GM21447 (cell line): Measurements from ENCODE around the gene MEIKIN.

Source experiments
- ATAC-seq: cut with Tn5 transposase; IDR thresholded peaks from one replicate; pipeline ENCODE4 v1.9.1; 2021; ENCODE audit not compliant: unreplicated experiment

MEIKIN gene, protein sequence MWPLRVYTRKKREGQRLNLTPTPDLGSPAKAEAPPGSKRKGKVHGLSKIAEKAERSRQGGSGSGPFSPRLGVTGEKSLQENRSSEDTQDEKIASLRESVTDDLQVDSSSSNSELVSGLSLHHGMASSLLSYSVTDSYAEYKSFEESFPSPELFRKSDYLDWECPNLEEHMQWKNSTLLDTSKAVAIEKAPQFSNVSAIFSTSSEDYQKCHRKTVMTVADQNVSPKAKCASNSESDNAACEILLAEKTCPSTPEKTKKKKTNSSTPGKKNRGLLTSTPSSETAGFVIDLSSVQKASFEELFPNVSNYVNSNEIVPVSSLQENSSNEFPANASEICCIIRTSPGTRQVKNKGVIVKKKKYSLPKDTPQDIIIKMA

DNA sequence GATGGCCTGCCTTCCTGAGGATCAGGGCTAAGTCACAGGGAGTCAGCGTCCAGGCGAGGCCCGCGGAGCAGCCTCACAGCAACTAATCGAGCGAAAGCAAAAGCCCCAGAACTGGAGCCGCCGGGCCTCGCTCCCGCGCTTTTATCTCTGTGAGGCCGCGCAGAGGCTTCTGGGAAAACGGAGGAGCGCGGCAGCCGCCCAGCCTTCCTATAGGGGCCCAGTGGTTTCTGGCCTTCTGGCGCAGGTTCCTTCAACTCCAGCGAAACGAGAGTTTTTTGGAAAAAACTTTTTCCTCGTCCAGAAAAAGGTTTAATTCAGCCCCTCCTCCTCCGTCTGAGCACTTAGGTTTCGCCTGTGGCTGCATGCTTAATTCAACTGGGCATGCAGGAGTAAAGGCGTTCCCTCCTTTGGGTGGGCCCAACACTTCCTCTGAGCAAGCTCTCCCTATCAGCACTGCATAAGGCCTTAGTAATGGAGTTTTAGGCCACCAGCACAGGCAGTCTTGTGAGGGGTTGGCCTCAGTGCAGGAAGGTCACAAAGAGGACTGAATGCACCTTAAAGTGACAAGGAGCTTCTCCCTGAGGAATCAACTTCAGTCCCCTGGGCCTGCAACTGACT lies at the start of gene MEIKIN:
MEIKIN (minus strand) TSS at position 113 of the 618 bp plus-strand sequence. CDS start 158 bp downstream, outside the sequence.
- ATAC-seq = no peak

DNA sequence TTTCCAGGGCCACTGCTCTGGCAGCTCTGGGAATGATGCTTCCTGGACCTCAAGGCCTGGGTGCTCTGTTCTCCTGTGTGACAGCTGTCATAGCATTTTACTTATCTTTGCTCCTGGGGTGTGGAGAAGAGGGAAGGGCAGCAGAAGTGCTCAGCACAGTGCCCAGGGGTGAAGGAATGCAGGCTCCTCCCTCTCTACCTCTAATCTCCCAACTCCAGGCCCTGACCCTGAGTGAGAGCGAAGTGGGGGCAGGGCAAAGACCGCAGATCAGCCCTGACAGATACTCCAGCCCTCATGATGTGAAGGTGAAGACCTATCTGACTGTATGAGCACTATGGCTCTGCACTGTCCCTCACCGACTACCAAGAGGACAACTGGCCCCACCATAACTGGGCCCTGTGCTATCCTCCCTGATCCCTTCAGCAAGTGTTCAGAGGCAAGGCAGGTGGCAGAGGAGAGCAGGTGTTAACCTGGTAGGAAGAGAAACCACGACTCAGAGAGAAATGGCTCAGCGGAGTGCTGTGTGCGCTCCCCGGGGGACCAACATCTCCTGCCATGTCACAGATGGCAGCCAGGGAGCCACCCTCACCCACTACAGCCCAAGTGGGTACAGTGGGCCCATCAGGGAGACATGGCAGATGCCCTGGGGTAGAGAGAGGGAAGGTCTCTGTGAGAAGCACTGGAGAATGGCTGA lies 49.2 kb upstream of the MEIKIN start:
- ATAC-seq = no peak

DNA sequence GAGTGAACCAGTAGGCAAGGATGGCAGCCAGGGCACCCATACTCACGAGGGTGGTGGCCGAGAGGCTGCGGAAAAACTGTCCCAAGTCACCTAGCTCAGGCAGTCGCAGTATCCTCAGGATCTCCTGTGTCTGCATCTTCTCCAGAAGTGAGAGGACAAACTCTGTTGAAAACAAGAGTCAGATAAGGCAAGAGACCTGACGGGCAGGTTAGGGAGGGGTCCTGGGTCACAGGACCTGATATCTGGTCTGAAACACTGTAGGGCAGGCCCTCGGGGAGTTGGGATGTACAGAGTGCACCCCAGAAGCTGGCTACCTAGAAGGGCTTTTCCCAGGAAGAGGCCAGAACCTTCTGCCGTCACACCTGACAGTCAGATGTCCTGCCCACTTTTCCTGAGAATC lies 48.6 kb upstream of the MEIKIN start:
- no peak for ATAC-seq

DNA sequence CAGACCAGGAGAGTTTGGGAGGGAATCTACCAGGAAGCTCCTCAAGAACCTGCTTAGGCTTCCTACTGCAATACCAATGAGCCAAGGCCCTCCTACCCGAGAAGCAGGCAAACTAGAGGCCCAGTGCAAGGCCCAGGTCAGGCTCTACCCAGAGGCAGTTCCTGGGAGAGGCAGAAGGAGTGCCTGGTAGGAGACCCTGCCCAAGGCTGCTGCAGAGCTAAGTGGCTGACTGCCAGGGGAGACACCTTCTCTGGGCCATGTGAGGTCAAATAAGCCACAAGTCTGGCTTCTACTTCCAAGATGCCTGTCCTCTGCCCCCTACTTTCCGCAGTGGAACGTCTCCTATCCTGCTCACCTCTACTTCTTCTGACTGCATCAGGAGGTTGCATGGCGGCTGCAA lies 48.2 kb upstream of the MEIKIN start:
- no peak for ATAC-seq

DNA sequence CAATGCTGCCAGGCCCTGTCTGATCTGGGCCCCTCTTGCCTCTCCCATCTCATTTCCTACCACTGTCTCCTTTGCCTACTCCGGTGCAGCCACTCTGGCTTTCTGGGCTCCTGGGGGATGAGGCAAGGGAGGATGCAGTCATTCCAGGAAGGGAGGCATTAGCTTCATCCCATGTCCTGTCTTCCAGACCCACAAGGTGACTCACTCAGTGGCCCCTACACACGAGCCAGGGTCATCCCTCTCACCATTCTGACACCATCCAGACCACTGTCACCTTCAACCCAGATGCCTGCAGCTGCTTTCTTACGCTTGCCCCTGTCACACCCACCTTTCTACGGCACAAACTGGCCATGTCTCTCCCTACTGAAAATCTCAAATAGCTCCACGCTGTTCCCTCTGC lies 46.9 kb upstream of the MEIKIN start:
- no peak for ATAC-seq

DNA sequence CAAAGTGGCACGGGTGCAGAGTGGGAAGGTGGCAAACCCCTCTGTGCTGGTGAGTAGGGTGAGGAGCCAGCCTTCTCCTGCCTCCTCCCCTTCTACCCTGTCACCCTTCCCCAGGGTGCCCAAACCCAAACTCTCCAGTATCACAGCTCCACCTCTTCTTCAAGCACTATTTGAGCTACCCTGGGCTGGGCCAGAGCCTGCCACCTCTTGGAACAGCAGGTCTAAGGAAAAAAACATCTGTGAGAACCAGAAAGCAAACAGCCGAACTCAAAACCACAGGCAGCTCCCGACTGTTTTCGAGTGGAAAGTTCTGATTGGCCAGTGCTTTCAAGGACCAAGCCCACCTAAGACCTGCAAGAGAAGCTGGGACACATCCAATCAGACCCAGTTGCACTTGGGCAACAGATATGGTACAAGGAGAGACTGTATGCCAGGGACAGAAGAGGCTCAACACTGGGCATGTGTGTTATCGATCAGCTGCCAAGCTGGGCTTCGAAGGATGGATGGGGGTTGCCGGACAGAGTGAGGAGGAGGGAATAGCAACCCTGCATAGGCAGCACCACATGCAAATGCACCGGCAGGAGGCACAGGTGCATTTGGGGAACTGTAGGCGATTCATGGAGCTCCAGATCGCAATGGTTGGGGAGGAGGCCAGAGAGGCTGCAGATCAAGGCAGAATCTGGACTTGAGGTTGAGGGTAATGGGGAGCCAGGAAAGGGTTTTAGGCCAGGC lies 46.3 kb upstream of the MEIKIN start:
- no peak for ATAC-seq

DNA sequence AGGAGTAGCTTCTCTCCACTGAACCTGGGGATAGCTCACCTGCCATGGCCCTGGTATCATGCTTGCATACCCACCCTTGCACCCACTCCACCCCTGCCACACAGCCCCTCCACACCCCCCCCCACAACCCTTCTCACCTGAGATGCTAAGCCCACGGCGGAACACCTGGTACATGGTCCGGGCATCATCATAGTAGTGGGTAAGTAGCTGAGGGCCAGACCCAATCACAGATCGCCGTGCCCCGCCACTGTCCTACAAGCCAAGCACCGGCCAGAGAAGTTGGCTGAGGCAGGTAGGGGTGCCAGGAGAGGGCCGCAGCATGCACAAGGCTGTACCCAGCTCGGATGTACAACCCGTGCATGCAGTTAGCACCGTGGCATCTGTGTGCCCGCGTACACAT lies 45.3 kb upstream of the MEIKIN start:
- no peak for ATAC-seq

DNA sequence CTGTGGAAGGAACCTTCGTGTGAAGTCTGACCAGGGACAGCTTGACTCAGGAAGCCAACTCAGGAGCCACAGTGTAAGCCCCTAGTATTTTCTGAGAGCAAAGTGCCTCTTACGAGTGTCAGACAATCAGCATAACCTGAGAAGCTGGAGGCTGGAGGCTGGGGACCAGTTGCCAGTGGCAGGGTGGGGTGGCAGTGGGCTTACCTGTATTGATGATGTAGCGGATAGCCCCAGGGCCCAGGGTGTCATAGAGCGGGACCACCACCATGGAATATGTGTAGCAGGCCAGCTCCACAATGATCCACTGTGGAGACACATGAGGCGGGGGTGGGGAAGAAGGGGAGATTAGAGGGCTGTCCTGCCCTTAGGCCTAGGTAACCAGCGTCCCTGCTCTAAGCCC lies 43.1 kb upstream of the MEIKIN start:
- no peak for ATAC-seq

DNA sequence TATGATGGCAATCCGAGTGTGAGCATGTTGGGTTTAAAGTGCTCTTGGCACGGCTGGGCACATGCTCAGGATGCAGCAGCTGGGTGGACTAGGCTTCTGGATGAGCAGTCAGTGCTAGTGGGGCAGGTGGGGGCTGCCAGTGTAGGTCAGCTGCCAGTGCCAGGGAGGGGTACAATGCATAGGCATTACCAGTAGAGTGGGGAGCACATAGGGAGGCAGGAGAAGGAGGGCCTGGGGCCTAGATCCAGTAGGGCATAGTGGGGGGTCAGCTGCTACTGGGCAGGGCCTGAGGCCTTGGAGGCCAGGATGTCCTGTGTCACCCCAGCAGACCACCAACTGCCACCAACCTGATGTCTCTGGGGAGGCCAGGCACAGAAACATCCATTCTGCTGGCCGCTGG lies 41.8 kb upstream of the MEIKIN start:
- no peak for ATAC-seq

DNA sequence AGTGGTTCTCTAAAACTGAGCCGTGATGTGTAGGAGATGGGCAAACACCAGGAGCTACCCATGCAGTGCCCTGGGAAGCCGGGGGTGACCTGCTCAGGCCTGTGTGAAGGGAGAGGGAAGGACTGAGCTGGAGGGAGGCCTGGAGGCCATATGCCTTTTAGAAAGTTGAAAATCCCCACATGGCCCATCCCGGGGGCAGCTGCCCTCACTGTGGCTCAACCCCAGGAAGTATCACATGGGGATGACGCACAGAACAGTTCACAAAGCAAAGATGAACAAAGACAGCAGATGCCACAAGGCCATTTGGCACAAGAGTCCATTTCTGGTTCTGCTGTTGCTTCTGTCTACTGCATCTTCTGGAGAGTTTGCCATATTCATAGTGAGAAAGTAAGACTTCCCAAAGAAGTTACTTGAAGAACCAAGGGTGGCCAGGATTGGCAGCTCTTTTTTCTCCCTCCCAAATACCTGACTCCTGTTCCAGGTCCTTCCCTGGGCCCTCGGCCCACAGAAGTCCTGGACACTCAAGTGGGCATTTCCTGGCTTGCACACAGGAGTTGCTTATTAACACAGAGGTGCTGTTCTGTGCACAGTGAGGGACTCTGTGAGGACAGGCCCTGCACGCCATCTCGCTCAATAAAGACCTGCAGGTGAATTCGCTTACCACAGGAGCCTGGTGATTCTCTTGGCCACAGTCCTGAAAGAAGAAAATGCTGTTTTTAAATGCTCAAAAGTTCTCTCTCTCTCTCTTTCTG lies 40.9 kb upstream of the MEIKIN start:
- no peak for ATAC-seq

DNA sequence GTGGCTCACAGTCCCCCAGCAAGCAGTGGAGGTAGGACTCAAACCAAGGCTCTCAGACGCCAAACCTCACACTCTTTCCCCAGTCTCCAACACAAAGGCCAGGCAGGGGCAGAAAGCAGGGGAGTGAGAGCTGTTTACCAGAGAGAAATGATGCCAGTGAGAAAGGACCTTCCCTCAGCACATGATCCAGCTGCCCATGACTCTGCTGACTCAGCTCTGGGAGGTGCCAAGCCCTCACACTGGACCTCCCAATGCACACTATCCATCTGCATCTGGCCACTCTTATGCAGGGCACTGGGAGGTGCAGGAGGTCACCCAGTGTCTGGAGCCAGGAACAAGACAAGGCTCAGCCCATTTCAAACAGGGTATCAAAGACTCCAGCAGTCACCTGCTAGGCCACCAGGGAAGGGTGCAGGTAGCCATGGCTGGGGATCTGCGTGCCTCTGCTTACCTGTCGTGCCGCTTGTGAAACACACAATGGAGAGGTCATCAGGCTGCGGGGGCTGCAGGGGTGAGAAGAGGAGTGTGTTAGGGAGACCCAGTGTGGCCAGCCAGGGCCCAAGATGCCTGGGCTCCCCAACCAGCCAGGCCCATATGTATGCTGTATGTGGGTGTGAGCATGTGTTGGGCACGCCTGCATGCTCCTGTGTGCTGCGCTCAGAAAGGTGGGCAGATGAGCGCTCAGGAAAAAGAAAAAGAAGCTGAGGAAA lies 39.6 kb upstream of the MEIKIN start:
- no peak for ATAC-seq

DNA sequence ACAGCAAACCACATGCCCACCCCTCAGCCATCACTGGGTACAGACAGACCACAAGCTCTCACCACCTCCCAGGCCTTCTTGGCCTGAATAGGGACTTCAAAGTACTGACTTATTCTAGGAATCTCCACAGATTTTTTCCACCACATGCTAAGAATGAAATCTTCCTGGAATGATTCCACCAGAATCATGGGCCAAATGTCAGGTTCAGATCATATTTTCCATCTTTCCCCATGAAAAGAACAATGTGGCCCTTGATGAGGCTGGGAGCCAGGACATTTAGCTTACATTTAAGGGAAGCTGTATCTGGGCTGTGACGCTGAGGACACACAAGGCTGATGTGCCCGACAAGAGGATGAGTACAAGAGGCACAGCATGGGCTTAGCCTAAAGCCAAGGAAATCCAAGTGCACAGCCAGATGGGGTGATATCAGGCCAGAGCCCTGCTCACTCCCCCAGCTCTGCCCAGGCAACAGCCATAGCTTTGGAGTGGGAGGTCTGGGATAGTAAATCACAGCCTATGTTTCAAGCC lies 37.8 kb upstream of the MEIKIN start:
- no peak for ATAC-seq

DNA sequence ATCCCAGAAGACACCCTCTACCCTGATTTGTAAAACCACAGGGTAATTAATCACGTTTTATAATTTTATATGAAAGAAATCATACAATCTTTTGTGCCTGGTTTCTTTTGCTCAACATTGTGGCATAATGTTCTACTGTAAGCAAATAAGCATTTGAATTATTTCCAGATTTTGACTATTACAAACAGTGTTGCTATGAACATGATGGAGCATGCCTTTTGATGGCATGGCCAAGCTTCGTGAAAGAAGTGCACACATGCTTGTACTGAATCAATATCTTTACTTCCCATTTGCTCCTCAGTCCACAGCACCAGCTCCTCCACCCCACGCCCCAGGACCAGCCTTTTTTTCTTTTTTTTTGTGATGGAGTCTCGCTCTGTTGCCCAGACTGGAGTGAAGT lies 36.1 kb upstream of the MEIKIN start:
- ATAC-seq = no peak

DNA sequence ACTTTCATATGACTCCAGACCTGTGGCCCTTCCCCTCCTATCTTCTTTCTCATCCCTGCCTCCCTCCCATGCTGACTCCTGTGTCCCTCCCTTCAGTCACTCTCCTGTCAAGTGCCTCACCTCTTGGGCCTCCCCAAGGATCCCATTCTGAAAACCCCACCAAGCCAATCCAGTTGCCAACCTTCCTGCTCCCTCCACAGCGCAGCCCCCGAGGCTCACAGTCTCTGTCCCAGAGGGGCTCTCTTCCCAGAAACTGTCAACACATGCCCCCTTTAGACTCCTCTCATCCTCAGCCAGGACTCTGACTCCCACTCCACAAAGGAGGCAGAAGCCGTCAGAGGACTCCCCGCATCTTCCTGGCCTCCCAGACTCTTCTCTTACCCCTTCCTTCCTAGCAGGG lies 35.2 kb upstream of the MEIKIN start:
- no peak for ATAC-seq

DNA sequence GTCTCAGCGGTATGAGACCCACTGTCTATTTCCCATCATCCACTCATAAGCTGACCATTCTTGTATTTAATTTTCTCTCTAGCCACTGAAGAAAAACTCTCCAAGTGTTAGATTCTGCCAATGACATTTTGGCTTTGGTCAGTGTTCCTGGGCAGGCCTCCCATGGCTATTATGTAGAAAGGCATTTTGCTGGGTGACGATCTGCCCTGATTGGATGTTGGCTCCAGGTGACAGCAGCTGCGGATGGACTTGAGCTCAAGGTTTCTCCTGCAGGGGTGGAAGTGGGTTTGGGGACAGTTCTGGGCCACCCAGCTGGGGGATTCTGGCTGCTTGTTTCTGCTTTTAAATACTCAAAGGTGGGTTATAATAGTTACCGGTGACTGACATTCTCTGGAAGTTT lies 34.4 kb upstream of the MEIKIN start:
- ATAC-seq = no peak

DNA sequence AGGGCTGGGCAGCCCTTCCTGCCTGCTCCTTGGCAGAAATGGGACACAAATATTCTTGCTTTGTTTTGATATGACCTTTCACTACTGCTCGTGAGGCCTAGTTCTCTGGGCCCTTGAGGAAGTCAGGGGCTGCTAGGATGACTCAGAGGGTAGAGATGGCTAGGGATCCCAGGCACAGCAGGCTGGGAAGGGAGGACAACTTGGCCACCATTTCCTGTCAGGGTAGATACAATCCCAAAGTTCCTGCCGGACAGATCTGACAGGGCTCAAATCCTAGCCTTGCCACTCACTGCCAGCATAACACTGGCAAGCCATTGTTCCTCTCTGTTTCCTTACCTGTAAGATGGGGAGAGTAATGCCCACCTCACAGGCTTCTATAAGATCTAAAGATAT lies 31.7 kb upstream of the MEIKIN start:
- no peak for ATAC-seq

DNA sequence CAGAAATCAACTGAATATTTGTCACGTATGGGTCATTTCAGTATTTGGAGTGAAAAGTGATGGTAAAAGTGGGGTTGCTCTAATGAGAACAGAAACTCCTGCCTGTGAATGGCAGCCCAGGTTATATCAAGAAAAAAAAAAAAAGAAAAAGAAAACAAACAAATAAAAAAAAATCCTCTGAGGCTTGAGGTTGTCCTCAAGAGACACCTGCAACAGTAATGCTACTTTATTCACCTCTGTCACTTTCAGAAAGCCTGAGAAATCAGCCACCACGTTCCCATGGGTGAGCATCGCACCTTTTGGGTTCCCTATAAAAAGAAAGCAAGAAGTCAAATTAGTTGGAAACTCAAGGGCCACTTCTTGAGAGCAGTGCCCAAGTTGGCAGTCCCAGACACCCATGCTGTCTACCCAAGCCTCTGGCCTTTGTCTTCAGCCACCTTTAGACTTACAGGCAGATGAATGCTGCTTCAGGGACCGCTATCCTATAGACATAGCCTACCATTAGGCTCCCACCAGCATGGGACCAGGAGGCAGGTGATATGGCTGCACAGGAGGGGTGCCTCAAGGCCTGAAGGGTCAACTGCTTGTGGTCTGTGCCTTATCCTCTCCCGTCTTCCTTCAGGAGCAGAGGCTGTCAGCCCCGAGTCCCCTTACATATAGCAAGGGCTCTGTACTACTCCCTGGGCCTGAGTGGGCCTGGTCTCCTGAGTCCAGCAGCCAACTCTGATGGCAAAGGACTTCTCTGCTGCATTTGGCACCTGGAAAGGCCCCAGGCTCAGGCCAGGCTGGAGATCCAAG lies 31.1 kb upstream of the MEIKIN start:
- no peak for ATAC-seq

DNA sequence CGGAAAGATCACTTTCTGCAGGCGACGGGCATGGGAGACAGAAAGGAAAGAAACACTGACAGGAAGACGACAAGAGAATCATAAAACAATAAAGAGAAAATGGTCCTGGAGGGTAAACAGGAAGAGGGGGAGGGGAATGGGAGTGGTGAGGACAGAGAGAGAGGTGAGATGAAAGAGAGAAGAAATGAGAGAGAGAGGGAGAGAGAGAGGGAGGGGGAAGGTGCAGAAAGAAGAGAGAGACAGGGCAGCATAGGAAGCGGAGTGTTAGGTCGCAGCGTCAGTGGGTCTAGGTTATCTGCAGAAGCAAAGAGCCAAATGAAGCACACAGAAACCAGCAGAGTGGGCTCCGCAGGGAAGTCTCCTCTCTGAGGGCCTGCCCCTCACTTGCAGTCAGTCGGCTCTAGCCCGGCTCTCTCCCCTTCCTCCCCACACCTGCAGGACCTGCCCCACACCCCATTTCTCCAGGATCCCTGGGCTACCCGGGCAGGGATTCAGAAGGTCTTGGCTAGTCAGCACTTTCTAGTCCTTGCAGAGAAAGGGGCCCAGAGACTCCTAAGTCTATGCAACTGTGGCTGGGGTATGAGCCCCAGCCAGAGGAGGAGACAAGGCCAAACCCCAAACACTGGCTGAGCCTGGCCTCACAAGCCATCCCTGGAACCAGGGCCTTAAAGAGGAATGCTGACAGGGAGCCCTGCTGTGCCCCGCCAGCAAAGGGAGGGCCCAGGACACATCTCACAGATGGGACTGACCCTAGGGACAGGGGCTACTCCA lies 29.7 kb upstream of the MEIKIN start:
- no peak for ATAC-seq

DNA sequence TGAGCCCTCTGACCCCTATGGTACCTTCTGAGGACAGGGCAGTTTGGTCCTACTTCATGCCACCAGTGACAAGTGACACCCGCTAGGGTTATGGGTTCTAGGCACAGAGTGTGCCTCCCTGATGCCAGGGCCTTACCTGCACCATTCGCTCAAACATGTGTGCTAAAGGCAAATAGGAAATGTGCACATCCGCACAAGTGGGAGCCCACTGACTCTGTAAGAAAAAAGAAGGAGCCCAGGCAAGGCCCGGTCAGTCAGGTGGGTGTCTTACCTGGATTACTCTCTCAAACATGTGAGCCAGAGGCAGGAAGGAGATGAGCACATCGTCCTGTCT lies 29.1 kb upstream of the MEIKIN start:
- no peak for ATAC-seq
